PC-3 (cell line): Measurements from ENCODE around the gene ADAMTS17. TPM values are rescaled to one million over a fixed set of nuclear protein-coding genes. Genes with fewer than 3 reads are reported as not detected.

Source experiments
- ATAC-seq: fragments of 200-7000 bp; cut with Tn5 transposase; 2 replicates; pipeline ENCODE4 v1.9.1; 2020; ENCODE audit warnings: mild to moderate bottlenecking, moderate library complexity
- BruUV-seq: library from RNA; stranded (reverse); fragments of 400-500 nt; replicated peaks from 2 replicates; lab custom pipeline; 2021; lab: Mats Ljungman, UMichigan
- CTCF ChIA-PET: fragments of 300-600 bp; sonication (Branson Sonifier 250); formaldehyde crosslinking; loops from one replicate; lab custom pipeline; 2022; ENCODE audit warnings: antibody characterized with exemption; lab: Charles Lee
- POLR2A ChIA-PET: fragments of 300-600 bp; sonication (Branson Sonifier 250); formaldehyde crosslinking; loops from one replicate; lab custom pipeline; 2022; ENCODE audit warnings: antibody characterized with exemption; ENCODE audit not compliant: unreplicated experiment; lab: Charles Lee
- DNase-seq: peaks from one replicate; pipeline ENCODE4 v3.0.0-alpha.2; 2015
- H2AFZ ChIP-seq: fragments of 300-600 bp; sonication (generic); 2 replicates; pipeline ENCODE4 v1.6.0; 2016; ENCODE audit warnings: antibody characterized with exemption, low read length
- H3F3A ChIP-seq: fragments of 300-600 bp; sonication (generic); one replicate; pipeline ENCODE4 v1.6.0; 2017; ENCODE audit warnings: antibody characterized with exemption, low read length, control low read depth, mild to moderate bottlenecking; ENCODE audit not compliant: unreplicated experiment
- H3K27ac ChIP-seq: fragments of 300-600 bp; sonication (generic); 2 replicates; pipeline ENCODE4 v1.5.1; 2016; ENCODE audit warnings: mild to moderate bottlenecking, low read length
- H3K27me3 ChIP-seq: fragments of 300-600 bp; sonication (generic); 2 replicates; pipeline ENCODE4 v1.6.1; 2016; ENCODE audit warnings: low read length, mixed read lengths
- H3K36me3 ChIP-seq: fragments of 300-600 bp; sonication (generic); 2 replicates; pipeline ENCODE4 v1.6.1; 2016; ENCODE audit warnings: low read depth, mixed run types, low read length, mixed read lengths
- H3K4me1 ChIP-seq: fragments of 300-600 bp; sonication (generic); 2 replicates; pipeline ENCODE4 v1.5.1; 2016; ENCODE audit warnings: low read length; ENCODE audit not compliant: insufficient read depth
- H3K4me2 ChIP-seq: fragments of 300-600 bp; sonication (generic); 2 replicates; pipeline ENCODE4 v1.6.0; 2016; ENCODE audit warnings: low read length
- H3K4me3 ChIP-seq: fragments of 300-600 bp; sonication (generic); 2 replicates; pipeline ENCODE4 v1.5.1; 2016; ENCODE audit warnings: mild to moderate bottlenecking, low read length, mixed read lengths
- H3K79me2 ChIP-seq: fragments of 300-600 bp; sonication (generic); 2 replicates; pipeline ENCODE4 v1.6.1; 2017; ENCODE audit warnings: low read length, mixed read lengths
- H3K9ac ChIP-seq: fragments of 300-600 bp; sonication (generic); 2 replicates; pipeline ENCODE4 v1.6.0; 2016; ENCODE audit warnings: mild to moderate bottlenecking, low read length
- H3K9me2 ChIP-seq: fragments of 300-600 bp; sonication (generic); replicated peaks from 2 replicates; pipeline ENCODE4 v1.6.1; 2016; ENCODE audit warnings: mixed run types, low read length, mixed read lengths
- H3K9me3 ChIP-seq: fragments of 300-600 bp; sonication (generic); 2 replicates; pipeline ENCODE4 v1.6.1; 2016; ENCODE audit warnings: low read length, mixed read lengths
- H4K20me1 ChIP-seq: fragments of 300-600 bp; sonication (generic); 2 replicates; pipeline ENCODE4 v1.6.1; 2016; ENCODE audit warnings: low read length, mixed read lengths
- EZH2 ChIP-seq: fragments of 300-600 bp; sonication (generic); IDR thresholded peaks from one replicate; pipeline ENCODE4 v1.6.1; 2017; ENCODE audit warnings: antibody characterized with exemption, mild to moderate bottlenecking, low read length; ENCODE audit not compliant: unreplicated experiment
- EZH2phosphoT487 ChIP-seq: fragments of 300-600 bp; sonication (generic); IDR thresholded peaks from 2 replicates; pipeline ENCODE4 v1.6.1; 2018; ENCODE audit warnings: mild to moderate bottlenecking, antibody characterized with exemption, low read length, borderline replicate concordance
- intact Hi-C: fragments of 100-400 bp; cut with micrococcal nuclease; formaldehyde crosslinking; loops from 2 replicates; pipeline ENCODE4 v1.9.0; 2023
- total RNA-seq: library from RNA; depleted of rRNA; stranded (reverse); fragments of >200 nt; gene quantifications from 2 replicates; pipeline ENCODE4 v1.2.3, GENCODE V29; 2014
- TF ChIP-seq, protein P1 (sequence below): fragments of 300-600 bp; sonication (generic); conservative IDR thresholded peaks from 2 replicates; pipeline ENCODE4 v1.5.1; 2017; ENCODE audit warnings: antibody characterized with exemption, low read depth, mild to moderate bottlenecking, low read length

The ADAMTS17 gene
- total RNA-seq, 1 experiment from 2014 or later, result 6.9 TPM

DNA sequence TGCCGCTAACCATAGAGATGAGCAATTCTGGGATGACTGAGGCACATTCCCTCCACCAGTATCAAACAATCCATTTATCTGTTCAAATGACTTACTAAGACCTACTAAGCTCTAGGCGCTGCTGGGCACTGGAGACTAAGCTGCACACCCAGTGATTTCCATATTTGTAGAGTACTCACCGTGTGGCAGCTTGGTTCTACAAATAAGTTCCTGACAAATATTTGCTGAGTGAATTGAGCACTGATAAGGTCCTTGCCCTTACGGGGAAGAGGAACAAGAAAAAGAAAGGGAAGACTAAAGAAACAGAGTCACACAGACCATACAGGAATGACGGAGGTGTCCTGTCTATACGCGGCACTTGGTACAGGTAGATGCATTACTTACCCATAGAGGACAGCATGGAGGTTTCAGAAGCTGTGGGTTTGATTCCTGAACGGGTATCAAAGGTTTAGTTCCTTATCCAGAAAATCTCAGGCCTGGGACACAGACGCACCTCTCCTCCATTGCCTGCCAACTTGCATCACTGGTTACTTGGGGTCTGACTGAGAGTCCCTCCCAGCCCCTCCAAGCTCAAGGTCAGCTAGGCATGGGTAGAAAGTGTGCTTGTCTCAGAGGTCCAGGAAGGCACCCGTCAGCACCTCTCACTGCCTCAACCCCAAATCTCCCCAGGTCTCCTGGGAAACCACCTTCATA lies 310.0 kb downstream of the ADAMTS17 start:
- no TSS peak for BruUV-seq
- intact Hi-C loops, result no loop called here
- peaks cover 10% of the 10 kb centered on the region; the same call in 1 of the 2 replicates for H3K4me1 ChIP-seq
- CTCF ChIA-PET, result no interaction called here
- H3K27ac ChIP-seq, result no peak overlapping the region
- H3K9ac ChIP-seq, result no peak overlapping the region
- no peak overlapping the region for H3K4me3 ChIP-seq
- no peak overlapping the region for H3K4me2 ChIP-seq
- no peaks in the 10 kb centered on the region for H3K79me2 ChIP-seq
- no peaks in the 10 kb centered on the region for H3F3A ChIP-seq
- DNase-seq, result no peak
- no peaks in the 10 kb centered on the region; the same call in 1 of the 2 replicates for H3K9me3 ChIP-seq
- no peaks in the 10 kb centered on the region for H3K27me3 ChIP-seq
- POLR2A ChIA-PET, result no interaction called here
- H3K36me3 ChIP-seq, result no peaks in the 10 kb centered on the region
- no peaks in the 10 kb centered on the region for H3K9me2 ChIP-seq
- H2AFZ ChIP-seq, result no peak overlapping the region
- no peak for TF ChIP-seq EZH2
- TF ChIP-seq, protein P1, sequence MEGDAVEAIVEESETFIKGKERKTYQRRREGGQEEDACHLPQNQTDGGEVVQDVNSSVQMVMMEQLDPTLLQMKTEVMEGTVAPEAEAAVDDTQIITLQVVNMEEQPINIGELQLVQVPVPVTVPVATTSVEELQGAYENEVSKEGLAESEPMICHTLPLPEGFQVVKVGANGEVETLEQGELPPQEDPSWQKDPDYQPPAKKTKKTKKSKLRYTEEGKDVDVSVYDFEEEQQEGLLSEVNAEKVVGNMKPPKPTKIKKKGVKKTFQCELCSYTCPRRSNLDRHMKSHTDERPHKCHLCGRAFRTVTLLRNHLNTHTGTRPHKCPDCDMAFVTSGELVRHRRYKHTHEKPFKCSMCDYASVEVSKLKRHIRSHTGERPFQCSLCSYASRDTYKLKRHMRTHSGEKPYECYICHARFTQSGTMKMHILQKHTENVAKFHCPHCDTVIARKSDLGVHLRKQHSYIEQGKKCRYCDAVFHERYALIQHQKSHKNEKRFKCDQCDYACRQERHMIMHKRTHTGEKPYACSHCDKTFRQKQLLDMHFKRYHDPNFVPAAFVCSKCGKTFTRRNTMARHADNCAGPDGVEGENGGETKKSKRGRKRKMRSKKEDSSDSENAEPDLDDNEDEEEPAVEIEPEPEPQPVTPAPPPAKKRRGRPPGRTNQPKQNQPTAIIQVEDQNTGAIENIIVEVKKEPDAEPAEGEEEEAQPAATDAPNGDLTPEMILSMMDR, result no peak
- TF ChIP-seq EZH2phosphoT487, result no peak
- ATAC-seq, result no peak
- no peaks in the 10 kb centered on the region for H4K20me1 ChIP-seq

GRCh38 chr15:100030586-100031229 lies 311.1 kb downstream of the ADAMTS17 start:
- H4K20me1 ChIP-seq, result no peaks in the 10 kb centered on the region
- intact Hi-C loops, result no loop called here
- peak; percentile 44 for DNase-seq
- POLR2A ChIA-PET, result no interaction called here
- no peak overlapping the region for H3K4me2 ChIP-seq
- TF ChIP-seq EZH2 (no peak), EZH2phosphoT487 (no peak)
- TF ChIP-seq, protein P1, result no peak
- H3K27ac ChIP-seq, result no peak overlapping the region
- no peaks in the 10 kb centered on the region for H3F3A ChIP-seq
- peak; percentile 56; the same call in 1 of the 2 replicates for ATAC-seq
- H3K9me3 ChIP-seq, result no peaks in the 10 kb centered on the region; the same call in 1 of the 2 replicates
- H3K4me3 ChIP-seq, result no peak overlapping the region
- H3K9ac ChIP-seq, result no peak overlapping the region
- no peaks in the 10 kb centered on the region for H3K9me2 ChIP-seq
- H3K27me3 ChIP-seq, result no peaks in the 10 kb centered on the region
- no TSS peak for BruUV-seq
- peaks cover 10% of the 10 kb centered on the region; the same call in 1 of the 2 replicates for H3K4me1 ChIP-seq
- CTCF ChIA-PET, result no interaction called here
- H3K79me2 ChIP-seq, result no peaks in the 10 kb centered on the region
- no peak overlapping the region for H2AFZ ChIP-seq
- no peaks in the 10 kb centered on the region for H3K36me3 ChIP-seq
